IMR-90 (cell line): ENCODE measurements around the gene TSEN54. TPM values are rescaled to one million over a fixed set of nuclear protein-coding genes. Genes with fewer than 3 reads are reported as not detected.

ENCODE experiments used
- ATAC-seq: fragments of 200-7000 bp; cut with Tn5 transposase; 2 replicates; pipeline ENCODE4 v1.9.1; 2020; ENCODE audit warnings: low read depth, mild to moderate bottlenecking, moderate library complexity
- BruUV-seq: library from RNA; stranded (reverse); fragments of 400-500 nt; replicated peaks from 2 replicates; lab custom pipeline; 2021; lab: Mats Ljungman, UMichigan
- CTCF ChIA-PET: fragments of 300-600 bp; formaldehyde crosslinking; extraction: SDS; loops from one replicate; lab custom pipeline; 2021; ENCODE audit warnings: antibody characterized with exemption; lab: Yijun Ruan, JAX
- POLR2A ChIA-PET: fragments of 300-600 bp; sonication (Branson Sonifier 250); formaldehyde crosslinking; loops from one replicate; lab custom pipeline; 2022; ENCODE audit warnings: antibody characterized with exemption; ENCODE audit not compliant: unreplicated experiment; lab: Charles Lee
- DNase-seq: peaks from one replicate; pipeline ENCODE4 v3.0.0; 2013
- H2AFZ ChIP-seq: replicated peaks from 2 replicates; pipeline ENCODE3; 2013; ENCODE audit warnings: low read length, mild to moderate bottlenecking; ENCODE audit not compliant: poor library complexity
- H2AK5ac ChIP-seq: 2 replicates; pipeline ENCODE4 v1.6.1; 2013; ENCODE audit warnings: low read depth, low read length, inconsistent platforms
- H2AK9ac ChIP-seq: replicated peaks from 2 replicates; pipeline ENCODE3; 2013; ENCODE audit warnings: mild to moderate bottlenecking, low read depth, low read length, moderate library complexity; ENCODE audit not compliant: poor library complexity
- H2BK120ac ChIP-seq: 2 replicates; pipeline ENCODE4 v1.6.1; 2013; ENCODE audit warnings: low read depth, low read length, inconsistent platforms
- H2BK15ac ChIP-seq: 3 replicates; pipeline ENCODE4 v1.6.1; 2013; ENCODE audit warnings: low read depth, low read length, inconsistent platforms
- H2BK20ac ChIP-seq: 2 replicates; pipeline ENCODE4 v1.6.1; 2013; ENCODE audit warnings: low read depth, mild to moderate bottlenecking, inconsistent platforms, low read length, moderate library complexity
- H2BK5ac ChIP-seq: 2 replicates; pipeline ENCODE4 v1.6.1; 2013; ENCODE audit warnings: mild to moderate bottlenecking, low read depth, low read length, inconsistent platforms; ENCODE audit not compliant: poor library complexity, severe bottlenecking
- H3K14ac ChIP-seq: replicated peaks from 2 replicates; pipeline ENCODE4 v1.6.1; 2013; ENCODE audit warnings: low read depth, low read length, inconsistent platforms
- H3K18ac ChIP-seq: 2 replicates; pipeline ENCODE4 v1.6.1; 2013; ENCODE audit warnings: low read depth, low read length, control low read depth
- H3K23ac ChIP-seq: 2 replicates; pipeline ENCODE4 v1.6.1; 2013; ENCODE audit warnings: low read depth, low read length, inconsistent platforms
- H3K27ac ChIP-seq: 2 replicates; pipeline ENCODE4 v1.5.1; 2013; ENCODE audit warnings: mild to moderate bottlenecking, control low read depth, low read length; ENCODE audit not compliant: insufficient read depth
- H3K27me3 ChIP-seq: 2 replicates; pipeline ENCODE4 v1.6.1; 2013; ENCODE audit warnings: low read length; ENCODE audit not compliant: control insufficient read depth, insufficient read depth
- H3K36me3 ChIP-seq: 2 replicates; pipeline ENCODE4 v1.6.1; 2013; ENCODE audit warnings: low read length, mixed read lengths; ENCODE audit not compliant: control insufficient read depth, insufficient read depth
- H3K4ac ChIP-seq: 2 replicates; pipeline ENCODE4 v1.6.1; 2013; ENCODE audit warnings: low read depth, low read length, inconsistent platforms
- H3K4me1 ChIP-seq: 2 replicates; pipeline ENCODE4 v1.6.1; 2013; ENCODE audit warnings: low read length, mixed read lengths; ENCODE audit not compliant: control insufficient read depth, insufficient read depth
- H3K4me2 ChIP-seq: 2 replicates; pipeline ENCODE4 v1.6.1; 2013; ENCODE audit warnings: low read depth, mild to moderate bottlenecking, control low read depth, low read length, moderate library complexity
- H3K4me3 ChIP-seq: 2 replicates; pipeline ENCODE4 v1.5.1; 2013; ENCODE audit warnings: low read depth, mild to moderate bottlenecking, control low read depth, low read length, moderate library complexity; ENCODE audit not compliant: insufficient read depth
- H3K56ac ChIP-seq: 2 replicates; pipeline ENCODE4 v1.6.1; 2013; ENCODE audit warnings: low read length, inconsistent platforms; ENCODE audit not compliant: insufficient read depth; ENCODE audit errors: extremely low read depth
- H3K79me1 ChIP-seq, 2 experiments: 2 replicates each; pipeline ENCODE4 v1.6.1; 2013; ENCODE audit warnings: low read length in 2 of 2, inconsistent platforms in 1 of 2, low read depth in 1 of 2
- H3K9ac ChIP-seq: 2 replicates; pipeline ENCODE4 v1.6.1; 2013; ENCODE audit warnings: low read depth, low read length, control low read depth
- H3K9me1 ChIP-seq: 2 replicates; pipeline ENCODE4 v1.6.1; 2013; ENCODE audit warnings: low read length, inconsistent platforms; ENCODE audit not compliant: insufficient read depth
- H3K9me3 ChIP-seq: 2 replicates; pipeline ENCODE4 v1.6.1; 2013; ENCODE audit warnings: low read length; ENCODE audit not compliant: control insufficient read depth, insufficient read depth
- H4K20me1 ChIP-seq: 2 replicates; pipeline ENCODE4 v1.6.1; 2013; ENCODE audit warnings: low read length, inconsistent platforms; ENCODE audit not compliant: insufficient read depth
- H4K5ac ChIP-seq: 2 replicates; pipeline ENCODE4 v1.6.1; 2013; ENCODE audit warnings: mild to moderate bottlenecking, low read depth, low read length, control low read depth
- H4K8ac ChIP-seq, 2 experiments: 2 replicates each; pipeline ENCODE4 v1.6.1; 2013; ENCODE audit warnings: low read depth in 2 of 2, low read length in 2 of 2, control low read depth in 1 of 2, inconsistent platforms in 1 of 2
- H4K91ac ChIP-seq: 2 replicates; pipeline ENCODE4 v1.6.1; 2013; ENCODE audit warnings: low read depth, low read length, inconsistent platforms; ENCODE audit not compliant: insufficient read depth
- BHLHE40 ChIP-seq: fragments of 150-350 bp; IDR thresholded peaks from 2 replicates; pipeline ENCODE4 v1.6.1; 2016; ENCODE audit warnings: mild to moderate bottlenecking, low read depth, low read length
- CEBPB ChIP-seq: IDR thresholded peaks from 2 replicates; pipeline ENCODE4 v1.6.1; 2012; ENCODE audit warnings: low read depth, low read length, improper control_type of control experiment
- CHD1 ChIP-seq: IDR thresholded peaks from 2 replicates; pipeline ENCODE4 v1.6.1; 2012; ENCODE audit warnings: low read depth, low read length, improper control_type of control experiment
- FOS ChIP-seq: fragments of 150-350 bp; IDR thresholded peaks from 2 replicates; pipeline ENCODE4 v1.6.1; 2016; ENCODE audit warnings: low read depth, low read length
- MXI1 ChIP-seq: IDR thresholded peaks from 2 replicates; pipeline ENCODE4 v1.6.1; 2012; ENCODE audit warnings: low read depth, mild to moderate bottlenecking, low read length, moderate library complexity, borderline replicate concordance
- NFE2L2 ChIP-seq: fragments of 150-350 bp; IDR thresholded peaks from 2 replicates; pipeline ENCODE4 v1.6.1; 2016; ENCODE audit warnings: low read depth, mild to moderate bottlenecking, low read length
- RCOR1 ChIP-seq: IDR thresholded peaks from 2 replicates; pipeline ENCODE4 v1.6.1; 2012; ENCODE audit warnings: mild to moderate bottlenecking, low read length, improper control_type of control experiment; ENCODE audit not compliant: insufficient replicate concordance
- SMC3 ChIP-seq: fragments of 150-350 bp; IDR thresholded peaks from 2 replicates; pipeline ENCODE4 v1.6.1; 2016; ENCODE audit warnings: low read depth, mild to moderate bottlenecking, antibody characterized with exemption, low read length, moderate library complexity
- WGBS, 2 experiments: methylation state at CpG; one replicate each; pipeline versions ENCODE4 v1.1.5 to v1.1.7; 2013; ENCODE audit warnings: missing lambda C conversion rate in 2 of 2; ENCODE audit not compliant: insufficient read length in 1 of 2; ENCODE audit errors: extremely low coverage in 2 of 2; 5-methylcytosine and 5-hydroxymethylcytosine counted together
- dilution Hi-C: fragments of 300-500 bp; cut with HindIII; formaldehyde crosslinking; loops from one replicate; pipeline ENCODE4 v1.14.3; 2018; ENCODE audit warnings: low sequenced_read_pairs; ENCODE audit not compliant: unreplicated experiment
- in situ Hi-C: fragments of 300-500 bp; cut with MboI; formaldehyde crosslinking; loops from 3 replicates; pipeline ENCODE4 v1.14.3; 2019; ENCODE audit warnings: low sequenced_read_pairs, inconsistent platforms, mixed read lengths
- intact Hi-C: fragments of 100-400 bp; cut with micrococcal nuclease; formaldehyde crosslinking; loops from 2 replicates; pipeline ENCODE4 v1.10.0; 2022
- polyA plus RNA-seq, 3 experiments: library from polyadenylated mRNA; depleted of rRNA; stranded (reverse); fragments of >200 nt; gene quantifications; 2 replicates each; pipeline ENCODE4 v1.2.3, GENCODE V29; 2012; ENCODE audit warnings: low replicate concordance in 1 of 3
- total RNA-seq: library from RNA; depleted of rRNA; stranded (reverse); fragments of >200 nt; gene quantifications from 2 replicates; pipeline ENCODE4 v1.2.3, GENCODE V29; 2012

TSEN54 gene
- total and polyA plus RNA-seq, 2 of the 4 experiments (the other 2 are of a cell fraction): 7.2 to 14.9 TPM

GRCh38 chr17:75553295-75554110 is 37.2 kb downstream of the TSEN54 start:
- BruUV-seq: no TSS peak
- peak overlapping the region; percentile 21 for H2BK20ac ChIP-seq
- H4K91ac ChIP-seq: peak overlapping the region; percentile 10; the same call in 1 of the 2 replicates
- DNase-seq (no peak), ATAC-seq (no peak; the same call in 1 of the 2 replicates)
- H4K8ac ChIP-seq: peak overlapping the region in 1 of 2 experiments; percentile 18; a peak in 1 of 4 replicates
- H3K9me1 ChIP-seq: peaks cover 11% of the 10 kb centered on the region; the same call in 1 of the 2 replicates
- no peaks in the 10 kb centered on the region for H3K79me1 ChIP-seq
- H3K4ac ChIP-seq: peak overlapping the region; percentile 61
- dilution Hi-C loops: no loop called here
- TF ChIP-seq MXI1: no peak
- TF ChIP-seq FOS: no peak
- no peak for TF ChIP-seq CHD1
- no peak for TF ChIP-seq NFE2L2
- no peak for TF ChIP-seq CEBPB
- no peak for TF ChIP-seq RCOR1
- TF ChIP-seq SMC3: no peak
- TF ChIP-seq BHLHE40: no peak
- H3K36me3 ChIP-seq: no peaks in the 10 kb centered on the region
- peaks cover 10% of the 10 kb centered on the region for H3K27me3 ChIP-seq
- H2BK15ac ChIP-seq: no peak overlapping the region
- peak overlapping the region; percentile 32; the same call in 1 of the 2 replicates for H3K27ac ChIP-seq
- no CpG with 5 or more reads among the region's 8 CpGs for WGBS, 2 experiments
- H3K4me3 ChIP-seq: no peak overlapping the region
- in situ Hi-C loops: no loop called here
- peaks cover 11% of the 10 kb centered on the region for H3K4me1 ChIP-seq
- H3K9ac ChIP-seq: no peak overlapping the region
- H3K56ac ChIP-seq: no peak overlapping the region
- no peak overlapping the region for H3K14ac ChIP-seq
- peak overlapping the region; percentile 69 for H2AK9ac ChIP-seq
- H3K23ac ChIP-seq: 0 out of 2 replicates have a peak overlapping the region, but pooled peaks have one; percentile 13
- H4K5ac ChIP-seq: no peak overlapping the region; the same call in 1 of the 2 replicates
- POLR2A ChIA-PET: no interaction called here
- H3K4me2 ChIP-seq: no peak overlapping the region; the same call in 1 of the 2 replicates
- no peaks in the 10 kb centered on the region for H3K9me3 ChIP-seq
- CTCF ChIA-PET: interaction anchor here (0.6 to 1.2 kb wide), 2 partner anchors 17 to 37 kb away, joined by 3 read pairs; partner anchors contain the start of gene TSEN54
- H4K20me1 ChIP-seq: no peaks in the 10 kb centered on the region
- H2AFZ ChIP-seq: peak overlapping the region; percentile 87
- no peak overlapping the region for H2AK5ac ChIP-seq
- peak overlapping the region; percentile 13 for H2BK120ac ChIP-seq
- intact Hi-C loops: no loop called here
- no peak overlapping the region for H2BK5ac ChIP-seq
- H3K18ac ChIP-seq: peak overlapping the region; percentile 54; the same call in 1 of the 2 replicates
